A673 (cell line): ENCODE measurements around the gene GAREM1. TPM values are rescaled to one million over a fixed set of nuclear protein-coding genes. Genes with fewer than 3 reads are reported as not detected.

Experiments used
- BruUV-seq: library from RNA; stranded (reverse); fragments of 400-500 nt; replicated peaks from 2 replicates; lab custom pipeline; 2021; lab: Mats Ljungman, UMichigan
- CTCF ChIA-PET: fragments of 300-600 bp; sonication (Branson Sonifier 250); formaldehyde crosslinking; loops from one replicate; lab custom pipeline; 2022; ENCODE audit warnings: antibody characterized with exemption; lab: Charles Lee
- POLR2A ChIA-PET: fragments of 300-600 bp; sonication (Branson Sonifier 250); formaldehyde crosslinking; loops from one replicate; lab custom pipeline; 2022; ENCODE audit warnings: antibody characterized with exemption; ENCODE audit not compliant: low non-redundant PET; lab: Charles Lee
- DNase-seq: peaks from one replicate; pipeline ENCODE4 v3.0.0-alpha.2; 2015; ENCODE audit warnings: low spot score
- H3K27ac ChIP-seq: fragments of 200-600 bp; sonication (generic); 2 replicates; pipeline ENCODE4 v1.5.1; 2016; ENCODE audit warnings: mixed run types, low read depth, mild to moderate bottlenecking, mixed read lengths, antibody characterized with exemption, low read length; ENCODE audit not compliant: poor library complexity, severe bottlenecking
- H3K27me3 ChIP-seq: fragments of 200-600 bp; sonication (generic); replicated peaks from 2 replicates; pipeline ENCODE4 v1.6.1; 2017; ENCODE audit warnings: mixed run types, low read depth, mild to moderate bottlenecking, mixed read lengths, antibody characterized with exemption, low read length; ENCODE audit not compliant: insufficient read depth, poor library complexity
- H3K36me3 ChIP-seq: fragments of 200-600 bp; sonication (generic); 2 replicates; pipeline ENCODE4 v1.6.1; 2016; ENCODE audit warnings: mixed run types, mild to moderate bottlenecking, mixed read lengths, antibody characterized with exemption, low read length; ENCODE audit not compliant: insufficient read depth, poor library complexity, severe bottlenecking
- H3K4me1 ChIP-seq: fragments of 200-600 bp; sonication (generic); 2 replicates; pipeline ENCODE4 v1.6.1; 2017; ENCODE audit warnings: mixed run types, mild to moderate bottlenecking, mixed read lengths, antibody characterized with exemption, low read length; ENCODE audit not compliant: insufficient read depth, poor library complexity, severe bottlenecking
- H3K4me3 ChIP-seq: fragments of 200-600 bp; sonication (generic); 2 replicates; pipeline ENCODE4 v1.5.1; 2016; ENCODE audit warnings: low read depth, mixed run types, mild to moderate bottlenecking, mixed read lengths, low read length; ENCODE audit not compliant: poor library complexity, severe bottlenecking
- H3K9me3 ChIP-seq: fragments of 200-600 bp; sonication (generic); 2 replicates; pipeline ENCODE4 v1.6.1; 2016; ENCODE audit warnings: mixed run types, low read depth, mild to moderate bottlenecking, mixed read lengths, antibody characterized with exemption, low read length; ENCODE audit not compliant: poor library complexity, severe bottlenecking
- CTCF ChIP-seq: fragments of 300-800, 200-600 bp; sonication (generic); conservative IDR thresholded peaks from 2 replicates; pipeline ENCODE4 v1.5.1; 2017; ENCODE audit warnings: low read depth, mild to moderate bottlenecking, antibody characterized with exemption, low read length, moderate library complexity, mixed read lengths
- EZH2 ChIP-seq: fragments of 200-600 bp; sonication (generic); IDR thresholded peaks from 2 replicates; pipeline ENCODE4 v1.6.1; 2017; ENCODE audit warnings: borderline replicate concordance, low read depth, mild to moderate bottlenecking, mixed read lengths, antibody characterized with exemption, low read length; ENCODE audit not compliant: poor library complexity, severe bottlenecking
- intact Hi-C: fragments of 100-400 bp; cut with micrococcal nuclease; formaldehyde crosslinking; loops from one replicate; pipeline ENCODE4 v1.10.0; 2022; ENCODE audit not compliant: unreplicated experiment
- total RNA-seq: library from RNA; stranded (reverse); gene quantifications from 2 replicates; pipeline ENCODE4 v1.2.3, GENCODE V29; 2021

Gene GAREM1
- total RNA-seq, 1 experiment from 2014 or later, result 8.4 TPM

- no TSS peak for BruUV-seq
- intact Hi-C loops, result no loop called here
- no peak for DNase-seq
- ChIA-PET CTCF (no interaction called here), POLR2A (no interaction called here)
- no peak overlapping the region for H3K27ac ChIP-seq
- TF ChIP-seq CTCF, result no peak
- TF ChIP-seq EZH2, result no peak
- H3K27me3 ChIP-seq, result no peaks in the 10 kb centered on the region
- no peaks in the 10 kb centered on the region for H3K36me3 ChIP-seq
- no peaks in the 10 kb centered on the region for H3K9me3 ChIP-seq
- H3K4me1 ChIP-seq, result peaks cover 7% of the 10 kb centered on the region
- H3K4me3 ChIP-seq, result no peak overlapping the region
Measured at GRCh38 chr18:32460171-32460731, 10.4 kb downstream of the GAREM1 start.

GRCh38 chr18:32459361-32460101, 11.2 kb downstream of the GAREM1 start:
- Histone ChIP-seq H3K36me3 (no peaks in the 10 kb centered on the region), H3K27me3 (no peaks in the 10 kb centered on the region), H3K9me3 (no peaks in the 10 kb centered on the region), H3K4me1 (peaks cover 7% of the 10 kb centered on the region), H3K4me3 (no peak overlapping the region), H3K27ac (no peak overlapping the region)
- POLR2A ChIA-PET, result no interaction called here
- intact Hi-C loops, result no loop called here
- CTCF ChIA-PET, result no interaction called here
- BruUV-seq, result no TSS peak
- no peak for DNase-seq
- TF ChIP-seq EZH2, result no peak
- TF ChIP-seq CTCF, result no peak

- no peak for DNase-seq
- intact Hi-C loops, result no loop called here
- Histone ChIP-seq H3K4me1 (peaks cover 7% of the 10 kb centered on the region), H3K27me3 (no peaks in the 10 kb centered on the region), H3K4me3 (no peak overlapping the region), H3K36me3 (no peaks in the 10 kb centered on the region), H3K9me3 (no peaks in the 10 kb centered on the region), H3K27ac (no peak overlapping the region)
- ChIA-PET CTCF (no interaction called here), POLR2A (no interaction called here)
- no TSS peak for BruUV-seq
- TF ChIP-seq CTCF (no peak), EZH2 (no peak)
Measured at GRCh38 chr18:32455361-32455760, 15.3 kb downstream of the GAREM1 start.
